HCT116 (cell line): ENCODE data around the gene SFXN2. TPM values are rescaled to one million over a fixed set of nuclear protein-coding genes. Genes with fewer than 3 reads are reported as not detected.

Experiments used
- ATAC-seq: fragments of 200-7000 bp; cut with Tn5 transposase; 2 replicates; pipeline ENCODE4 v1.9.1; 2020; ENCODE audit warnings: mild to moderate bottlenecking, moderate library complexity
- BruUV-seq: library from RNA; stranded (reverse); fragments of 400-500 nt; replicated peaks from 2 replicates; lab custom pipeline; 2021; lab: Mats Ljungman, UMichigan
- CTCF ChIA-PET: fragments of 300-600 bp; sonication (Branson Sonifier 250); formaldehyde crosslinking; loops from one replicate; lab custom pipeline; 2021; ENCODE audit warnings: antibody characterized with exemption; lab: Charles Lee
- POLR2A ChIA-PET: fragments of 300-600, 350-600 bp; sonication (Branson Sonifier 250); formaldehyde crosslinking; loops from one replicate; lab custom pipeline; 2021; ENCODE audit warnings: antibody characterized with exemption; lab: Charles Lee
- RAD21 ChIA-PET, 2 experiments: fragments of 300-600 bp; sonication (Branson Sonifier 250); formaldehyde crosslinking; loops; one replicate each; lab custom pipeline; 2023; ENCODE audit warnings: low total read pairs in 2 of 2; ENCODE audit not compliant: uncharacterized antibody in 2 of 2, unreplicated experiment in 2 of 2, low non-redundant PET in 1 of 2; lab: Charles Lee
- DNase-seq: peaks from one replicate; pipeline ENCODE4 v3.0.0-alpha.2; 2010; ENCODE audit warnings: low read depth, low spot score
- H2AFZ ChIP-seq: fragments of 200-600 bp; shearing (Covaris generic), sonication (generic); 2 replicates; pipeline ENCODE4 v1.6.1; 2017; ENCODE audit warnings: low read depth, mixed run types, mixed read lengths, antibody characterized with exemption, low read length; ENCODE audit not compliant: poor library complexity, severe bottlenecking
- H3K27ac ChIP-seq: 2 replicates; pipeline ENCODE4 v1.5.1; 2012; ENCODE audit warnings: low read depth, low read length
- H3K27me3 ChIP-seq: fragments of 200-600 bp; sonication (generic); 2 replicates; pipeline ENCODE4 v1.6.1; 2016; ENCODE audit warnings: mixed run types, low read length, mixed read lengths; ENCODE audit not compliant: insufficient read depth
- H3K36me3 ChIP-seq, 2 experiments: fragments of 200-500 bp in 1 of 2; fragments of 200-600 bp in 1 of 2; sonication (Bioruptor generic) in 1 of 2; sonication (generic) in 1 of 2; 2 replicates each; pipeline versions ENCODE4 v1.5.1 to v1.6.1; 2014 to 2016; ENCODE audit warnings: low read length in 2 of 2, inconsistent platforms in 1 of 2, mixed read lengths in 1 of 2, mixed run types in 1 of 2; ENCODE audit not compliant: insufficient read depth in 2 of 2, control insufficient read depth in 1 of 2
- H3K4me1 ChIP-seq, 2 experiments: fragments of 200-600 bp in 1 of 2; sonication (generic) in 1 of 2; 2 replicates each; pipeline versions ENCODE4 v1.5.1 to v1.6.1; 2012 to 2017; ENCODE audit warnings: low read length in 2 of 2, inconsistent platforms in 1 of 2, mild to moderate bottlenecking in 1 of 2, mixed read lengths in 1 of 2, mixed run types in 1 of 2, moderate library complexity in 1 of 2; ENCODE audit not compliant: insufficient read depth in 2 of 2, control insufficient read depth in 1 of 2
- H3K4me2 ChIP-seq: fragments of 200-600 bp; sonication (generic); 2 replicates; pipeline ENCODE4 v1.6.1; 2017; ENCODE audit warnings: mixed run types, low read length, mixed read lengths
- H3K4me3 ChIP-seq, 2 experiments: fragments of 200-600 bp in 1 of 2; sonication (generic) in 1 of 2; replicated peaks in 1 of 2; 2 replicates each; pipeline ENCODE4 v1.5.1; 2011 to 2016; ENCODE audit warnings: low read length in 2 of 2, control low read depth in 1 of 2, low read depth in 1 of 2, mild to moderate bottlenecking in 1 of 2, mixed read lengths in 1 of 2, mixed run types in 1 of 2
- H3K79me2 ChIP-seq: fragments of 200-600 bp; sonication (generic); 2 replicates; pipeline ENCODE4 v1.6.1; 2017; ENCODE audit warnings: mild to moderate bottlenecking, mixed run types, low read length, moderate library complexity, mixed read lengths; ENCODE audit not compliant: insufficient read depth
- H3K9ac ChIP-seq: fragments of 200-600 bp; sonication (generic); 2 replicates; pipeline ENCODE4 v1.6.1; 2016; ENCODE audit warnings: low read length, mixed read lengths
- H3K9me2 ChIP-seq: fragments of 200-600 bp; sonication (generic), shearing (Covaris generic); 2 replicates; pipeline ENCODE4 v1.6.1; 2017; ENCODE audit warnings: mixed run types, mild to moderate bottlenecking, moderate library complexity; ENCODE audit not compliant: insufficient read depth
- H3K9me3 ChIP-seq, 2 experiments: fragments of 200-500 bp in 1 of 2; fragments of 200-600 bp in 1 of 2; sonication (Bioruptor generic) in 1 of 2; sonication (generic) in 1 of 2; 2 replicates each; pipeline ENCODE4 v1.6.1; 2014 to 2017; ENCODE audit warnings: low read length in 2 of 2, mixed read lengths in 2 of 2, inconsistent platforms in 1 of 2, low read depth in 1 of 2, mild to moderate bottlenecking in 1 of 2, mixed run types in 1 of 2, moderate library complexity in 1 of 2; ENCODE audit not compliant: control insufficient read depth in 1 of 2, insufficient read depth in 1 of 2
- H4K20me1 ChIP-seq: fragments of 200-600 bp; sonication (generic), shearing (Covaris generic); 2 replicates; pipeline ENCODE4 v1.6.1; 2017; ENCODE audit warnings: mixed run types, mild to moderate bottlenecking, moderate library complexity; ENCODE audit not compliant: insufficient read depth
- CBX3 ChIP-seq: IDR thresholded peaks from 2 replicates; pipeline ENCODE4 v1.6.1; 2012; ENCODE audit warnings: low read depth
- CEBPB ChIP-seq: IDR thresholded peaks from 2 replicates; pipeline ENCODE4 v1.6.1; 2012; ENCODE audit warnings: low read depth
- CTCF ChIP-seq, 3 experiments: fragments of 200-600 bp in 1 of 3; sonication (generic) in 1 of 3; IDR thresholded peaks in 2 of 3; conservative IDR thresholded peaks in 1 of 3; 2 replicates each; pipeline ENCODE4 v1.5.1; 2012 to 2017; ENCODE audit warnings: low read depth in 2 of 3, low read length in 2 of 3, antibody characterized with exemption in 1 of 3, borderline replicate concordance in 1 of 3, control low read depth in 1 of 3, mild to moderate bottlenecking in 1 of 3, mixed read lengths in 1 of 3, mixed run types in 1 of 3, moderate library complexity in 1 of 3; ENCODE audit not compliant: insufficient read depth in 1 of 3
- ELF1 ChIP-seq: IDR thresholded peaks from 2 replicates; pipeline ENCODE4 v1.6.1; 2012; ENCODE audit warnings: low read depth, borderline replicate concordance
- EZH2 ChIP-seq: fragments of 200-600 bp; sonication (generic); IDR thresholded peaks from 2 replicates; pipeline ENCODE4 v1.6.1; 2017; ENCODE audit warnings: antibody characterized with exemption, mixed run types
- FOSL1 ChIP-seq: IDR thresholded peaks from 2 replicates; pipeline ENCODE4 v1.6.1; 2012; ENCODE audit warnings: low read depth
- POLR2A ChIP-seq: IDR thresholded peaks from 2 replicates; pipeline ENCODE4 v1.7.0; 2011; ENCODE audit warnings: borderline replicate concordance; ENCODE audit not compliant: insufficient read depth, insufficient read length; ENCODE audit errors: extremely low read depth
- POLR2AphosphoS5 ChIP-seq: IDR thresholded peaks from 2 replicates; pipeline ENCODE4 v1.6.1; 2011; ENCODE audit warnings: mild to moderate bottlenecking, low read depth, low read length, moderate library complexity
- SIN3A ChIP-seq: IDR thresholded peaks from 2 replicates; pipeline ENCODE4 v1.6.1; 2012; ENCODE audit warnings: low read depth
- SP1 ChIP-seq: IDR thresholded peaks from 2 replicates; pipeline ENCODE4 v1.6.1; 2012; ENCODE audit warnings: low read depth
- SRF ChIP-seq: IDR thresholded peaks from 2 replicates; pipeline ENCODE4 v1.6.1; 2012; ENCODE audit warnings: low read depth
- ZBTB33 ChIP-seq: IDR thresholded peaks from 2 replicates; pipeline ENCODE4 v1.6.1; 2011; ENCODE audit warnings: mild to moderate bottlenecking, low read length, moderate library complexity; ENCODE audit not compliant: insufficient replicate concordance; ENCODE audit errors: extremely low read depth
- ZNF274 ChIP-seq: fragments of 200-500 bp; sonication (Bioruptor generic); IDR thresholded peaks from 2 replicates; pipeline ENCODE4 v1.6.1; 2014; ENCODE audit warnings: mild to moderate bottlenecking, low read depth, low read length, inconsistent platforms
- intact Hi-C: fragments of 100-400 bp; cut with micrococcal nuclease; formaldehyde crosslinking; loops from 2 replicates; pipeline ENCODE4 v1.10.0; 2022
- total RNA-seq: library from RNA; stranded (reverse); gene quantifications from one replicate; pipeline ENCODE4 v1.2.1, GENCODE V29; 2021; ENCODE audit not compliant: unreplicated experiment

Gene SFXN2
- total RNA-seq, 1 experiment from 2014 or later: 22.9 TPM

DNA sequence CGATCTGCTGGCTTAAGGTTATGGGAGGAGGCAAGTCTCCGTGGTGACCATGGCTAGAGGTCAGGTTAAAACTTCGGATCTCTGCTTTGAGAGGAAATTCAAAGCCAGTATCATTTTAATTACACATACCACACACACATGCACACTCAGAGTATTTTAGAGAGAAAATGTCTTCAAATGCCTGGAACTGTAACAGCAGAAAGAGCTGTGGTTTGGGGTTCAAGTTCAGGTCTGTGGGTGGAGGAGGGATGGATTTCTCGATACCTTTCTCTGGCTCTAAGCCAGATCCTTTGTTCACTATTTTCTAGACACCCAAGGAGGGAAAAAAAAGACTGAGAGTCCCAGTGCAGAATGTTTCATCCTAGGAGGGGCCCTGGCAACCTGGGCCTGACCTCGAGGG lies 32.7 kb upstream of the SFXN2 start:
- DNase-seq (no peak), ATAC-seq (no peak)
- H3K36me3 ChIP-seq: peaks cover 2 to 5% of the 10 kb centered on the region in 2 experiments; a peak in 2 of 4 replicates
- no peak overlapping the region for H3K4me2 ChIP-seq
- ChIA-PET POLR2A (no interaction called here), RAD21 (no interaction called here), CTCF (no interaction called here)
- no peak overlapping the region for H3K4me3 ChIP-seq
- no peak overlapping the region for H3K9ac ChIP-seq
- no peak overlapping the region for H2AFZ ChIP-seq
- TF ChIP-seq CEBPB (no peak), ZNF274 (no peak), POLR2A (no peak), SP1 (no peak), CBX3 (no peak), ELF1 (no peak), SRF (no peak), POLR2AphosphoS5 (no peak), EZH2 (no peak), ZBTB33 (no peak), SIN3A (no peak), CTCF (IDR thresholded peaks at IDR 0.05 in 2 of 3, conservative IDR thresholded peaks at IDR 0.05 in 1 of 3; ENCODE audit: borderline replicate concordance in 1 of 3, insufficient read depth in 1 of 3, low read depth in 2 of 3, low read length in 2 of 3) (no peak), FOSL1 (no peak)
- H3K4me1 ChIP-seq: peaks cover 0 to 10% of the 10 kb centered on the region in 2 experiments; a peak in 2 of 4 replicates
- BruUV-seq: no TSS peak
- no peaks in the 10 kb centered on the region for H3K27me3 ChIP-seq
- no peaks in the 10 kb centered on the region for H3K9me3 ChIP-seq
- H3K79me2 ChIP-seq: no peaks in the 10 kb centered on the region
- no peak overlapping the region for H3K27ac ChIP-seq
- intact Hi-C loops: no loop called here
- H4K20me1 ChIP-seq: no peaks in the 10 kb centered on the region
- no peaks in the 10 kb centered on the region for H3K9me2 ChIP-seq
